ENCODE data around the gene CCSER1. TPM values are rescaled to one million over a fixed set of nuclear protein-coding genes. Genes with fewer than 3 reads are reported as not detected.
A peak's percentile ranks its signal among the peaks of the same experiment; 100 is the strongest.

The CCSER1 gene
- total RNA-seq: under 0.01 TPM in 2 replicates
- not detected in 2 replicates for polyA plus RNA-seq
- not detected in 2 replicates for polyA plus RNA-seq (2012)
- not detected in 2 replicates for polyA minus RNA-seq (ENCODE audit: low replicate concordance)

DNA sequence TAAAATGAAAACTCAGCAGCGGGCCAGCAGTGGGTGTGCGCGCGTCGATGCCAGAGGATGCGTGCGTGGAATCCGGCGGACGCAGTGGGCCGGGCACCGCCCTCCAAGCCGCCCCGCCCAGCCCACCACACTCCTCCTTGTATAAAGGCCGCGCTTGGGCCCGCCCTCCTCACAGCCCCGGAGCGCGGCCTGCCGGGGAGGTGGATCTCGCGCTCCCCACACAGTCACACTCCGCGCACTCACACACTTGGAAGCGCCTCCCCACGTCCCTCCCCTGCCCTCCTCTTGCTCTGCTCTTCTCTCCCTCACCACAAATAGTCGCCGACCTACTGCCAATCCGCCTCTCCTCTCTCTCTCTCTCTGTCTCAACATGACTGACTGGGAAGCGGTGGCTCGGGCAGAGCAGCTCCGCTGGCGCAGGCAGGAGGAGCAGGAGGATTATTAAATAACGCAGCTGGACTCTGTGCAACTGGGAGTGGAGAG, at the start of gene CCSER1:
Gene CCSER1, plus strand, starts transcription at position 172 of the 483 bp plus-strand sequence.
- Histone ChIP-seq H2AFZ (ENCODE audit: low read length) (no peak within 1 kb of the TSS), H3K79me2 (ENCODE audit: control insufficient read depth, insufficient read depth, low read length) (no peaks in the 10 kb centered on the region), H3K36me3 (ENCODE audit: control insufficient read depth, insufficient read depth, low read length) (no peaks in the 10 kb centered on the region), H4K20me1 (ENCODE audit: control insufficient read depth, extremely low read depth, insufficient read depth, low read length) (no peaks in the 10 kb centered on the region), H3K9ac (ENCODE audit: insufficient read depth, low read length) (no peak within 1 kb of the TSS), H3K4me1 (ENCODE audit: control insufficient read depth, extremely low read depth, insufficient read depth, low read length) (no peaks in the 10 kb centered on the region), H3K9me3 (ENCODE audit: control insufficient read depth, insufficient read depth, low read depth, low read length) (no peaks in the 10 kb centered on the region), H3K4me2 (ENCODE audit: extremely low read depth, insufficient read depth, low read length) (peak within 1 kb of the TSS; percentile 51), H3K4me3 (replicated peaks in 1 of 4; ENCODE audit: control extremely low read depth in 1 of 4, insufficient read depth in 1 of 4, low read depth in 3 of 4, low read length in 4 of 4) (peak within 1 kb of the TSS in 2 of 4 experiments; percentile 29 to 57), H3K27me3 (ENCODE audit: control insufficient read depth, insufficient read depth, low read length) (no peaks in the 10 kb centered on the region), H3K27ac (ENCODE audit: insufficient read depth, low read length) (no peak within 1 kb of the TSS)
- no peak for TF ChIP-seq CTCF (conservative IDR thresholded peaks at IDR 0.05 in 1 of 2, IDR thresholded peaks at IDR 0.05 in 1 of 2; ENCODE audit: low read depth in 1 of 2, low read length in 2 of 2)
- TF ChIP-seq EZH2 (IDR thresholded peaks at IDR 0.05; ENCODE audit: low read length, missing control alignments): no peak
- DNase-seq (ENCODE audit: low read depth in 2 of 2): peak; percentile 44 to 79

DNA sequence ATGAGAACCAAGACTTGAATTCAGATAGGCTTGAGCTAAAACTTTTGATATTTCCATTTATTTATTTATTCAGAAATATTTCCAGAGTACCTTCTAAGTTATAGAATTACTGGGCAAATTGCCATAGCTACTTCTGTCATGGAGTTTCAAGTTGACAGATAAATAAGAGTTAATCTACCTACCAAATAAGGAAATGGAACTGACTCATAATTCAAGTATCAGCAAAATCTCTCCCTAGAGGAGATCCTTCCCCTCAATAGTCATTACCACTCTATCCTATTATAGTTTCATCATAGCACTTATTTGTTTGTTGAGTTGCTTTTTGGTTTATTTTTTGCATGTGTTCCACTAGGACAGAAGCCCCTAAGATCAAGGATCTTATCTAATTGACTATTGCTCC, 48.8 kb upstream of the CCSER1 start:
- Histone ChIP-seq H2AFZ (ENCODE audit: low read length) (no peak overlapping the region), H3K27ac (ENCODE audit: insufficient read depth, low read length) (no peak overlapping the region), H3K79me2 (ENCODE audit: control insufficient read depth, insufficient read depth, low read length) (no peaks in the 10 kb centered on the region), H3K36me3 (ENCODE audit: control insufficient read depth, insufficient read depth, low read length) (no peaks in the 10 kb centered on the region), H3K9ac (ENCODE audit: insufficient read depth, low read length) (no peak overlapping the region), H4K20me1 (ENCODE audit: control insufficient read depth, extremely low read depth, insufficient read depth, low read length) (no peaks in the 10 kb centered on the region), H3K27me3 (ENCODE audit: control insufficient read depth, insufficient read depth, low read length) (no peaks in the 10 kb centered on the region), H3K4me3 (replicated peaks in 1 of 4; ENCODE audit: control extremely low read depth in 1 of 4, insufficient read depth in 1 of 4, low read depth in 3 of 4, low read length in 4 of 4) (no peak overlapping the region), H3K4me2 (ENCODE audit: extremely low read depth, insufficient read depth, low read length) (no peak overlapping the region), H3K4me1 (ENCODE audit: control insufficient read depth, extremely low read depth, insufficient read depth, low read length) (no peaks in the 10 kb centered on the region), H3K9me3 (ENCODE audit: control insufficient read depth, insufficient read depth, low read depth, low read length) (no peaks in the 10 kb centered on the region)
- TF ChIP-seq EZH2 (IDR thresholded peaks at IDR 0.05; ENCODE audit: low read length, missing control alignments): no peak
- TF ChIP-seq CTCF (conservative IDR thresholded peaks at IDR 0.05 in 1 of 2, IDR thresholded peaks at IDR 0.05 in 1 of 2; ENCODE audit: low read depth in 1 of 2, low read length in 2 of 2): no peak
- DNase-seq (ENCODE audit: low read depth in 2 of 2): no peak

- TF ChIP-seq EZH2 (IDR thresholded peaks at IDR 0.05; ENCODE audit: low read length, missing control alignments) (no peak), CTCF (conservative IDR thresholded peaks at IDR 0.05 in 1 of 2, IDR thresholded peaks at IDR 0.05 in 1 of 2; ENCODE audit: low read depth in 1 of 2, low read length in 2 of 2) (no peak)
- no peak overlapping the region for H3K9ac ChIP-seq (ENCODE audit: insufficient read depth, low read length)
- no peak overlapping the region for H2AFZ ChIP-seq (ENCODE audit: low read length)
- H3K4me3 ChIP-seq (replicated peaks in 1 of 4; ENCODE audit: control extremely low read depth in 1 of 4, insufficient read depth in 1 of 4, low read depth in 3 of 4, low read length in 4 of 4): no peak overlapping the region
- no peaks in the 10 kb centered on the region for H3K36me3 ChIP-seq (ENCODE audit: control insufficient read depth, insufficient read depth, low read length)
- H3K27ac ChIP-seq (ENCODE audit: insufficient read depth, low read length): no peak overlapping the region
- no peaks in the 10 kb centered on the region for H3K27me3 ChIP-seq (ENCODE audit: control insufficient read depth, insufficient read depth, low read length)
- H3K79me2 ChIP-seq (ENCODE audit: control insufficient read depth, insufficient read depth, low read length): no peaks in the 10 kb centered on the region
- H3K9me3 ChIP-seq (ENCODE audit: control insufficient read depth, insufficient read depth, low read depth, low read length): no peaks in the 10 kb centered on the region
- no peak for DNase-seq (ENCODE audit: low read depth in 2 of 2)
- H3K4me2 ChIP-seq (ENCODE audit: extremely low read depth, insufficient read depth, low read length): no peak overlapping the region
- no peaks in the 10 kb centered on the region for H3K4me1 ChIP-seq (ENCODE audit: control insufficient read depth, extremely low read depth, insufficient read depth, low read length)
- H4K20me1 ChIP-seq (ENCODE audit: control insufficient read depth, extremely low read depth, insufficient read depth, low read length): no peaks in the 10 kb centered on the region
Observed at GRCh38 chr4:90080116-90080515, 47.1 kb upstream of the CCSER1 start.

All from fibroblast of lung (primary cell).